HEK293T (cell line): Measurements from ENCODE around the gene SEMA3G.

Source experiments
- CTCF ChIA-PET: fragments of 350-600 bp; formaldehyde crosslinking; extraction: SDS; loops from one replicate; lab custom pipeline; 2021; ENCODE audit warnings: antibody characterized with exemption, inconsistent platforms; lab: Yijun Ruan, JAX
- POLR2A ChIA-PET: fragments of 350-600 bp; formaldehyde crosslinking; extraction: SDS; loops from one replicate; lab custom pipeline; 2020; ENCODE audit warnings: antibody characterized with exemption, inconsistent platforms; lab: Yijun Ruan, JAX
- DNase-seq: peaks from one replicate; pipeline ENCODE4 v3.0.0; 2012; ENCODE audit warnings: mixed read lengths; ENCODE audit errors: extremely low spot score
- ARNT ChIP-seq: fragments of 450-650 bp; IDR thresholded peaks from 2 replicates; pipeline ENCODE4 v1.6.1; 2017; ENCODE audit warnings: mild to moderate bottlenecking
- BHLHE40 ChIP-seq: fragments of 450-650 bp; IDR thresholded peaks from 2 replicates; pipeline ENCODE4 v1.6.1; 2016; ENCODE audit warnings: mild to moderate bottlenecking, moderate library complexity, borderline replicate concordance
- CTBP1 ChIP-seq: fragments of 450-650 bp; IDR thresholded peaks from 2 replicates; pipeline ENCODE4 v1.6.1; 2016; ENCODE audit warnings: borderline replicate concordance
- ELF4 ChIP-seq: fragments of 450-650 bp; IDR thresholded peaks from 2 replicates; pipeline ENCODE4 v1.6.1; 2017; ENCODE audit warnings: antibody characterized with exemption
- FOXA1 ChIP-seq: fragments of 450-650 bp; IDR thresholded peaks from 2 replicates; pipeline ENCODE4 v1.6.1; 2016; ENCODE audit warnings: mild to moderate bottlenecking
- FOXK2 ChIP-seq: fragments of 450-650 bp; IDR thresholded peaks from 2 replicates; pipeline ENCODE4 v1.6.1; 2016; ENCODE audit warnings: mild to moderate bottlenecking
- FOXM1 ChIP-seq: fragments of 450-650 bp; IDR thresholded peaks from 2 replicates; pipeline ENCODE4 v1.6.1; 2017; ENCODE audit warnings: mild to moderate bottlenecking, borderline replicate concordance
- HDGF ChIP-seq: fragments of 450-650 bp; IDR thresholded peaks from 2 replicates; pipeline ENCODE4 v1.6.1; 2017; ENCODE audit warnings: antibody characterized with exemption, borderline replicate concordance
- L3MBTL2 ChIP-seq: fragments of 450-650 bp; conservative IDR thresholded peaks from 2 replicates; pipeline ENCODE4 v1.6.1; 2016; ENCODE audit warnings: mild to moderate bottlenecking
- LEF1 ChIP-seq: fragments of 450-650 bp; IDR thresholded peaks from 2 replicates; pipeline ENCODE4 v1.6.1; 2017; ENCODE audit warnings: mild to moderate bottlenecking, borderline replicate concordance
- NFRKB ChIP-seq: fragments of 450-650 bp; IDR thresholded peaks from 2 replicates; pipeline ENCODE4 v1.6.1; 2016; ENCODE audit warnings: mild to moderate bottlenecking, moderate library complexity
- PKNOX1 ChIP-seq: fragments of 450-650 bp; IDR thresholded peaks from 2 replicates; pipeline ENCODE4 v1.6.1; 2016
- SP1 ChIP-seq: fragments of 450-650 bp; IDR thresholded peaks from 2 replicates; pipeline ENCODE4 v1.6.1; 2017
- SUZ12 ChIP-seq: fragments of 450-650 bp; IDR thresholded peaks from 2 replicates; pipeline ENCODE4 v1.6.1; 2016; ENCODE audit warnings: mild to moderate bottlenecking
- TARDBP ChIP-seq: fragments of 450-650 bp; IDR thresholded peaks from 2 replicates; pipeline ENCODE4 v1.6.1; 2016
- ZNF384 ChIP-seq: fragments of 450-650 bp; IDR thresholded peaks from 2 replicates; pipeline ENCODE4 v1.6.1; 2016

SEMA3G gene

GRCh38 chr3:52458770-52459545 lies 14.1 kb upstream of the SEMA3G start:
- POLR2A ChIA-PET, result interaction anchor here (1.0 kb wide), 1 partner anchor 10 kb away, joined by 3 read pairs; no protein-coding TSS in a partner anchor
- CTCF ChIA-PET, result no interaction called here
- TF ChIP-seq ELF4 (no peak), FOXK2 (no peak), BHLHE40 (no peak), L3MBTL2 (no peak), CTBP1 (no peak), SUZ12 (no peak), TARDBP (no peak)
- DNase-seq, result no peak

GRCh38 chr3:52458031-52458760 lies 13.3 kb upstream of the SEMA3G start:
- POLR2A ChIA-PET, result interaction anchor here (1.0 kb wide), 1 partner anchor 10 kb away, joined by 3 read pairs; no protein-coding TSS in a partner anchor
- TF ChIP-seq SP1 (no peak), FOXK2 (no peak), SUZ12 (no peak), L3MBTL2 (no peak), CTBP1 (no peak), FOXM1 (no peak), NFRKB (no peak), ARNT (no peak), ELF4 (no peak), BHLHE40 (no peak), FOXA1 (no peak), PKNOX1 (no peak), ZNF384 (no peak), TARDBP (no peak), LEF1 (no peak), HDGF (no peak)
- CTCF ChIA-PET, result no interaction called here
- no peak for DNase-seq

GRCh38 chr3:52456800-52457183 lies 11.9 kb upstream of the SEMA3G start:
- ChIA-PET CTCF (no interaction called here), POLR2A (interaction anchor here (1.0 to 1.6 kb wide), 3 partner anchors 8 to 79 kb away, joined by 3 to 6 read pairs (median 4); partner anchors contain the start of gene UQCC5)
- TF ChIP-seq BHLHE40, result no peak
- TF ChIP-seq PKNOX1, result no peak
- no peak for TF ChIP-seq FOXM1
- TF ChIP-seq SUZ12, result no peak
- no peak for TF ChIP-seq ZNF384
- TF ChIP-seq CTBP1, result no peak
- no peak for TF ChIP-seq TARDBP
- TF ChIP-seq SP1, result no peak
- TF ChIP-seq ELF4, result no peak
- TF ChIP-seq FOXK2, result no peak
- no peak for TF ChIP-seq FOXA1
- no peak for TF ChIP-seq L3MBTL2
- no peak for TF ChIP-seq ARNT
- DNase-seq, result no peak

GRCh38 chr3:52456169-52456799 lies 11.4 kb upstream of the SEMA3G start:
- ChIA-PET POLR2A (interaction anchor here (1.0 to 1.6 kb wide), 3 partner anchors 8 to 80 kb away, joined by 3 to 6 read pairs (median 4); partner anchors contain the start of gene UQCC5), CTCF (no interaction called here)
- TF ChIP-seq ZNF384 (no peak), L3MBTL2 (no peak), ARNT (no peak), BHLHE40 (no peak)
- peak; percentile 39 for DNase-seq

- TF ChIP-seq PKNOX1, result peak; percentile 98
- TF ChIP-seq ELF4, result no peak; the same call in 1 of the 2 replicates
- TF ChIP-seq ARNT, result peak; percentile 58; the same call in 1 of the 2 replicates
- TF ChIP-seq BHLHE40, result no peak
- TF ChIP-seq FOXK2, result no peak
- ChIA-PET POLR2A (no interaction called here), CTCF (interaction anchor here (0.6 kb wide), 1 partner anchor 319 kb away, joined by 3 read pairs; no protein-coding TSS in a partner anchor)
- DNase-seq, result peak; percentile 92
Observed at GRCh38 chr3:52455283-52456168, 10.6 kb upstream of the SEMA3G start, which contains the start of gene NISCH. NISCH (plus strand) TSS chr3:52455604; CDS start chr3:52455642, 38 bp downstream.
